Keratinocyte (primary cell): ENCODE data around the gene MS4A13. TPM values are rescaled to one million over a fixed set of nuclear protein-coding genes. Genes with fewer than 3 reads are reported as not detected.

Experiments
- DNase-seq: peaks from one replicate; pipeline ENCODE4 v3.0.0-alpha.2; 2011; ENCODE audit warnings: low read depth, missing footprints, low spot score
- FAIRE-seq: peaks from 2 replicates; lab custom pipeline; 2011; peaks lifted over from hg19 to GRCh38; lab: Jason Lieb, UNC
- H2AFZ ChIP-seq: 2 replicates; pipeline ENCODE4 v1.6.0; 2012; ENCODE audit warnings: low read length, control low read depth, inconsistent platforms; ENCODE audit not compliant: control insufficient read depth
- H3K27ac ChIP-seq: 2 replicates; pipeline ENCODE4 v1.5.1; 2011; ENCODE audit warnings: low read length; ENCODE audit not compliant: control insufficient read depth, insufficient read depth
- H3K27me3 ChIP-seq: 3 replicates; pipeline ENCODE4 v1.6.0; 2011; ENCODE audit warnings: low read length; ENCODE audit not compliant: control insufficient read depth, insufficient read depth; ENCODE audit errors: extremely low read depth
- H3K36me3 ChIP-seq, 2 experiments: 2 replicates in 1 of 2; 3 replicates in 1 of 2; pipeline ENCODE4 v1.5.1; 2011; ENCODE audit warnings: low read length in 2 of 2, mild to moderate bottlenecking in 1 of 2; ENCODE audit not compliant: control insufficient read depth in 2 of 2, insufficient read depth in 2 of 2; ENCODE audit errors: extremely low read depth in 1 of 2
- H3K4me1 ChIP-seq: 3 replicates; pipeline ENCODE4 v1.5.1; 2011; ENCODE audit warnings: low read length; ENCODE audit not compliant: control insufficient read depth, insufficient read depth; ENCODE audit errors: extremely low read depth
- H3K4me2 ChIP-seq: 3 replicates; pipeline ENCODE4 v1.6.0; 2011; ENCODE audit warnings: low read depth, low read length; ENCODE audit not compliant: control insufficient read depth, insufficient read depth; ENCODE audit errors: extremely low read depth
- H3K4me3 ChIP-seq, 3 experiments: fragments of 200-600 bp in 1 of 3; sonication (generic) in 1 of 3; 2 replicates in 2 of 3; 3 replicates in 1 of 3; pipeline ENCODE4 v1.5.1; 2011 to 2016; ENCODE audit warnings: low read length in 3 of 3, mild to moderate bottlenecking in 3 of 3, control low read depth in 2 of 3, inconsistent platforms in 1 of 3, low read depth in 1 of 3, mixed read lengths in 1 of 3, mixed run types in 1 of 3, moderate library complexity in 1 of 3; ENCODE audit not compliant: control insufficient read depth in 2 of 3, insufficient read depth in 2 of 3; ENCODE audit errors: extremely low read depth in 1 of 3
- H3K79me2 ChIP-seq: 2 replicates; pipeline ENCODE4 v1.6.0; 2012; ENCODE audit warnings: low read length; ENCODE audit not compliant: control insufficient read depth, insufficient read depth
- H3K9ac ChIP-seq: 3 replicates; pipeline ENCODE4 v1.6.0; 2011; ENCODE audit warnings: low read length; ENCODE audit not compliant: control insufficient read depth, insufficient read depth; ENCODE audit errors: extremely low read depth
- H3K9me1 ChIP-seq: 3 replicates; pipeline ENCODE4 v1.6.0; 2011; ENCODE audit warnings: low read length; ENCODE audit not compliant: control insufficient read depth, insufficient read depth; ENCODE audit errors: extremely low read depth
- H3K9me3 ChIP-seq: 2 replicates; pipeline ENCODE4 v1.5.1; 2012; ENCODE audit warnings: low read depth, low read length; ENCODE audit not compliant: control insufficient read depth
- H4K20me1 ChIP-seq: 3 replicates; pipeline ENCODE4 v1.6.0; 2011; ENCODE audit warnings: low read length; ENCODE audit not compliant: control insufficient read depth, insufficient read depth; ENCODE audit errors: extremely low read depth
- CTCF ChIP-seq, 3 experiments: IDR thresholded peaks in 1 of 3; conservative IDR thresholded peaks in 1 of 3; optimal IDR thresholded peaks in 1 of 3; 2 replicates in 2 of 3; 3 replicates in 1 of 3; pipeline versions ENCODE3 to v1.5.1; 2011; ENCODE audit warnings: low read length in 3 of 3, mild to moderate bottlenecking in 3 of 3, moderate library complexity in 2 of 3, control low read depth in 1 of 3, inconsistent platforms in 1 of 3; ENCODE audit not compliant: insufficient read depth in 2 of 3; ENCODE audit errors: extremely low read depth in 1 of 3
- EZH2 ChIP-seq: IDR thresholded peaks from one replicate; pipeline ENCODE4 v1.6.1; 2012; ENCODE audit warnings: inconsistent platforms, mild to moderate bottlenecking, low read length, moderate library complexity
- dilution Hi-C: fragments of 300-500 bp; cut with MboI; formaldehyde crosslinking; loops from one replicate; pipeline ENCODE4 v1.7.0; 2020; ENCODE audit warnings: low sequenced_read_pairs; ENCODE audit not compliant: extremely low pct_ligation_motif_present
- polyA minus RNA-seq, 3 experiments: library from RNA; depleted of rRNA, polyadenylated mRNA; stranded (reverse); fragments of >200 nt; gene quantifications; 1 replicate in 1 of 3; 2 replicates in 1 of 3; 3 replicates in 1 of 3; pipeline ENCODE4 v1.2.3, GENCODE V29; 2011
- polyA plus RNA-seq, 5 experiments: library from polyadenylated mRNA; depleted of rRNA in 3 of 5; stranded (reverse) in 3 of 5; stranded (forward) in 1 of 5; unstranded in 1 of 5; fragments of >200 nt; gene quantifications; 1 replicate in 1 of 5; 2 replicates in 3 of 5; 3 replicates in 1 of 5; pipeline versions ENCODE4 v1.2.1 to v1.2.3, GENCODE V29; 2011 to 2012; ENCODE audit warnings: missing spikeins in 2 of 5, low read depth in 1 of 5, low replicate concordance in 1 of 5

The MS4A13 gene
- polyA plus RNA-seq (not detected in 3 replicates), polyA minus RNA-seq (not detected in 3 replicates)
- polyA plus RNA-seq (2011; ENCODE audit: low read depth): not detected
- polyA plus RNA-seq (2011; cell fraction: cytosol; rRNA removed): not detected in 2 replicates
- not detected in 2 replicates for polyA plus RNA-seq (2011; cell fraction: nucleus; rRNA removed)
- not detected in 2 replicates for polyA plus RNA-seq (2012; ENCODE audit: low replicate concordance)
- not detected for polyA minus RNA-seq (2011; cell fraction: cytosol; rRNA and poly(A)+ RNA removed)
- polyA minus RNA-seq (2011; cell fraction: nucleus; rRNA and poly(A)+ RNA removed): not detected in 2 replicates

- H2AFZ ChIP-seq: no peak within 1 kb of the TSS
- no peaks in the 10 kb centered on the region for H3K4me1 ChIP-seq
- no peak within 1 kb of the TSS for H3K27ac ChIP-seq
- H3K4me2 ChIP-seq: no peak within 1 kb of the TSS
- no peak for FAIRE-seq
- no peak within 1 kb of the TSS for H3K9ac ChIP-seq
- H3K9me1 ChIP-seq: no peaks in the 10 kb centered on the region
- H3K27me3 ChIP-seq: no peaks in the 10 kb centered on the region
- no peaks in the 10 kb centered on the region for H3K36me3 ChIP-seq
- no peaks in the 10 kb centered on the region for H4K20me1 ChIP-seq
- dilution Hi-C loops: no loop called here
- no peaks in the 10 kb centered on the region for H3K9me3 ChIP-seq
- H3K79me2 ChIP-seq: no peaks in the 10 kb centered on the region
- DNase-seq: no peak
- TF ChIP-seq EZH2 (no peak), CTCF (optimal IDR thresholded peaks at IDR 0.05 in 1 of 3, IDR thresholded peaks at IDR 0.05 in 1 of 3, conservative IDR thresholded peaks at IDR 0.05 in 1 of 3; ENCODE audit: extremely low read depth in 1 of 3, insufficient read depth in 2 of 3, low read length in 3 of 3) (no peak)
- H3K4me3 ChIP-seq: no peak within 1 kb of the TSS
These were observed at the start of gene MS4A13 for GRCh38 chr11:60515144-60515855. Gene MS4A13 (plus strand): TSS chr11:60515392. CDS start chr11:60518084, 2,692 bp downstream.

GRCh38 chr11:60468829-60469228 is 46.4 kb upstream of the MS4A13 start:
- H3K4me3 ChIP-seq: no peak overlapping the region
- DNase-seq: no peak
- no peaks in the 10 kb centered on the region for H3K9me3 ChIP-seq
- no peak overlapping the region for H3K27ac ChIP-seq
- no peaks in the 10 kb centered on the region for H3K79me2 ChIP-seq
- no peaks in the 10 kb centered on the region for H3K9me1 ChIP-seq
- H3K4me1 ChIP-seq: no peaks in the 10 kb centered on the region
- dilution Hi-C loops: no loop called here
- TF ChIP-seq CTCF (optimal IDR thresholded peaks at IDR 0.05 in 1 of 3, IDR thresholded peaks at IDR 0.05 in 1 of 3, conservative IDR thresholded peaks at IDR 0.05 in 1 of 3; ENCODE audit: extremely low read depth in 1 of 3, insufficient read depth in 2 of 3, low read length in 3 of 3): no peak
- TF ChIP-seq EZH2: no peak
- H3K36me3 ChIP-seq: no peaks in the 10 kb centered on the region
- no peak overlapping the region for H2AFZ ChIP-seq
- no peaks in the 10 kb centered on the region for H3K27me3 ChIP-seq
- no peak for FAIRE-seq
- no peaks in the 10 kb centered on the region for H4K20me1 ChIP-seq
- H3K4me2 ChIP-seq: no peak overlapping the region
- H3K9ac ChIP-seq: no peak overlapping the region
